HFFc6 (cell line): ENCODE data around the gene TEC. TPM values are rescaled to one million over a fixed set of nuclear protein-coding genes. Genes with fewer than 3 reads are reported as not detected.

ENCODE experiments used
- DNase-seq: peaks from one replicate; pipeline ENCODE4 v3.0.0-alpha.2; 2018
- H3K27ac Mint-ChIP-seq: 2 replicates; pipeline ENCODE4 v1.8.0; 2020; ENCODE audit warnings: mild to moderate bottlenecking, mixed read lengths
- H3K27me3 Mint-ChIP-seq: 2 replicates; pipeline ENCODE4 v1.8.0; 2021; ENCODE audit warnings: mild to moderate bottlenecking, moderate library complexity, mixed read lengths; ENCODE audit not compliant: insufficient read depth
- H3K36me3 Mint-ChIP-seq: 2 replicates; pipeline ENCODE4 v1.8.0; 2021; ENCODE audit warnings: low read depth, mixed read lengths
- H3K4me1 Mint-ChIP-seq: 2 replicates; pipeline ENCODE4 v1.8.0; 2020; ENCODE audit warnings: low read depth, mixed read lengths
- H3K4me3 Mint-ChIP-seq: 2 replicates; pipeline ENCODE4 v1.8.0; 2020; ENCODE audit warnings: mild to moderate bottlenecking, moderate library complexity, mixed read lengths
- H3K9me3 Mint-ChIP-seq: 2 replicates; pipeline ENCODE4 v1.8.0; 2020; ENCODE audit warnings: mild to moderate bottlenecking, mixed read lengths
- CTCF ChIP-seq: fragments of 200-600 bp; sonication (generic); IDR thresholded peaks from 2 replicates; pipeline ENCODE4 v1.5.0; 2021; ENCODE audit warnings: antibody characterized with exemption, mild to moderate bottlenecking
- total RNA-seq, 6 experiments: library from RNA; stranded (reverse); fragmentation: NEBNext Ultra II Directional; extraction: Animal tissue kit (Norgen Biotek cat#: 25700); gene quantifications; 2 replicates in 1 of 6; 3 replicates in 5 of 6; pipeline ENCODE4 v1.2.3, GENCODE V29; 2021

The TEC gene
- total RNA-seq, 6 experiments from 2014 or later = 0.23 TPM; not detected in 5

- Mint-ChIP-seq H3K36me3 (no peaks in the 10 kb centered on the region), H3K27ac (no peak overlapping the region), H3K4me3 (no peak overlapping the region), H3K27me3 (peaks cover 16% of the 10 kb centered on the region), H3K9me3 (no peaks in the 10 kb centered on the region), H3K4me1 (peaks cover 4% of the 10 kb centered on the region; the same call in 1 of the 2 replicates)
- TF ChIP-seq CTCF = no peak
- DNase-seq = no peak
These were observed 13.7 kb downstream of the TEC start for GRCh38 chr4:48255959-48256342.

- Mint-ChIP-seq H3K9me3 (no peaks in the 10 kb centered on the region), H3K4me3 (no peak overlapping the region), H3K27me3 (peaks cover 17% of the 10 kb centered on the region), H3K36me3 (no peaks in the 10 kb centered on the region), H3K4me1 (peaks cover 4% of the 10 kb centered on the region; the same call in 1 of the 2 replicates), H3K27ac (no peak overlapping the region)
- no peak for TF ChIP-seq CTCF
- DNase-seq = no peak
These were observed 14.3 kb downstream of the TEC start for GRCh38 chr4:48255072-48255958.

- peaks cover 17% of the 10 kb centered on the region for H3K27me3 Mint-ChIP-seq
- peaks cover 4% of the 10 kb centered on the region; the same call in 1 of the 2 replicates for H3K4me1 Mint-ChIP-seq
- peak; percentile 32 for DNase-seq
- no peak overlapping the region for H3K4me3 Mint-ChIP-seq
- H3K36me3 Mint-ChIP-seq = no peaks in the 10 kb centered on the region
- no peaks in the 10 kb centered on the region for H3K9me3 Mint-ChIP-seq
- TF ChIP-seq CTCF = no peak
- H3K27ac Mint-ChIP-seq = no peak overlapping the region
These were observed 15.1 kb downstream of the TEC start for GRCh38 chr4:48254381-48255071.

- no peak for DNase-seq
- Mint-ChIP-seq H3K36me3 (no peaks in the 10 kb centered on the region), H3K4me3 (no peak overlapping the region), H3K9me3 (no peaks in the 10 kb centered on the region), H3K27me3 (peaks cover 20% of the 10 kb centered on the region), H3K4me1 (peaks cover 4% of the 10 kb centered on the region; the same call in 1 of the 2 replicates), H3K27ac (no peak overlapping the region)
- no peak for TF ChIP-seq CTCF
These were observed 17.3 kb downstream of the TEC start for GRCh38 chr4:48252313-48252712.

GRCh38 chr4:48250980-48251379 is 18.7 kb downstream of the TEC start:
- TF ChIP-seq CTCF = no peak
- no peaks in the 10 kb centered on the region for H3K9me3 Mint-ChIP-seq
- no peak overlapping the region for H3K27ac Mint-ChIP-seq
- H3K36me3 Mint-ChIP-seq = no peaks in the 10 kb centered on the region
- H3K27me3 Mint-ChIP-seq = peaks cover 20% of the 10 kb centered on the region
- H3K4me1 Mint-ChIP-seq = peaks cover 4% of the 10 kb centered on the region; the same call in 1 of the 2 replicates
- H3K4me3 Mint-ChIP-seq = no peak overlapping the region
- DNase-seq = no peak
